ENCODE data around the gene SPATA25.
"Not testable (repeated sequence)": the region's sequence is repeated elsewhere in the genome, so short reads cannot be mapped to it uniquely, and the experiment has no call there.

The SPATA25 gene, protein sequence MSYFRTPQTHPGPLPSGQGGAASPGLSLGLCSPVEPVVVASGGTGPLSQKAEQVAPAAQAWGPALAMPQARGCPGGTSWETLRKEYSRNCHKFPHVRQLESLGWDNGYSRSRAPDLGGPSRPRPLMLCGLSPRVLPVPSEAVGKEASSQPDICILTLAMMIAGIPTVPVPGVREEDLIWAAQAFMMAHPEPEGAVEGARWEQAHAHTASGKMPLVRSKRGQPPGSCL

DNA sequence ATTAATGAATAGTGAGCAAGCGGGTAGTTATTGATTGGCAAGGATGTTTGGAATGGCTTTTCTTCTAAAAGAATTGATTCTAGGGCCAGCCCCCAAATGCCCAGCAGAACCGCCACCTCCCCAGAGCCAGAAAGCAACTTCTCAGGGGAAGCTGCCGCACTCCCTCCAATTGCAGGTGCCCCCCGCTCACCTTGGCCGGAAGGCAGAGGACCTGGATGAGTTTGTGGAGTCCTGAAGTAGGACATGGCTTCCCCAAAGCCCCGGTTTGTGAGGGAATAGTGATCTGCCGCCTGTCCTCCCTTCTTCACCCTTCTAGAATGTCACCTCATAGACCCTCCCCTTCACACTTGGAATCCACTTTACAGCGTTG is at the start of gene SPATA25:
TSS of gene SPATA25 (minus strand) at position 277 of the 370 bp plus-strand sequence. CDS start at position 245, 32 bp downstream.
- DNase-seq, result no peak

DNA sequence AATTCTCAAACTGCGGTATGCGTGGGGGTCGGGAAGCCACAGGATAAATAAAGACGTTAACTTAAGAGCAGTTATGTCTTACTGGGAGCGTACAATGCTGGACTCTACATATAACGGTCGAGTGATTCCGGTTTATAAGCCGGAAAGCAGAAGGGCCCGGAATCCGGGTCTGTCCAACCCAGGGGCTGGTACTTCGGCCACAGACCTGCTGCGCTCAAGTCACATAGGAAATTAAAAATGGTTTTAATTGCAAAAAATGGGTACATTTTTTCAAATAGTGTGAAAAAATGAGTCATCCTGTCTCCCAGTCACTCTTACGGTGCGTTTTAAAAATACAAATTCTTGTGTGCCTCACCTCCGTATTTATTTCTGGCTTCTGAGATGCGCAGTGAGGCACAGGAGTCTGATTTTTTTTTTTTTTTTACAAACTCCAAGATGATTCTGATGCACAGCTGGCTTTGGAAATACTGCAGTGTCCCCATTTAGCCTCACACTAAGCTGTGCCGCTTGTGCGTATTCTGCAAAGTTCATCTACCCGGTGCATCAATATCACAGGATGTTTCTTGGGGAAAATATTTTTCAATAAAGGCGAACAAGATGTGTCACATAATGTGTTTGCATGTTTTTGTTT is 48.1 kb upstream of the SPATA25 start:
- no peak for DNase-seq

DNA sequence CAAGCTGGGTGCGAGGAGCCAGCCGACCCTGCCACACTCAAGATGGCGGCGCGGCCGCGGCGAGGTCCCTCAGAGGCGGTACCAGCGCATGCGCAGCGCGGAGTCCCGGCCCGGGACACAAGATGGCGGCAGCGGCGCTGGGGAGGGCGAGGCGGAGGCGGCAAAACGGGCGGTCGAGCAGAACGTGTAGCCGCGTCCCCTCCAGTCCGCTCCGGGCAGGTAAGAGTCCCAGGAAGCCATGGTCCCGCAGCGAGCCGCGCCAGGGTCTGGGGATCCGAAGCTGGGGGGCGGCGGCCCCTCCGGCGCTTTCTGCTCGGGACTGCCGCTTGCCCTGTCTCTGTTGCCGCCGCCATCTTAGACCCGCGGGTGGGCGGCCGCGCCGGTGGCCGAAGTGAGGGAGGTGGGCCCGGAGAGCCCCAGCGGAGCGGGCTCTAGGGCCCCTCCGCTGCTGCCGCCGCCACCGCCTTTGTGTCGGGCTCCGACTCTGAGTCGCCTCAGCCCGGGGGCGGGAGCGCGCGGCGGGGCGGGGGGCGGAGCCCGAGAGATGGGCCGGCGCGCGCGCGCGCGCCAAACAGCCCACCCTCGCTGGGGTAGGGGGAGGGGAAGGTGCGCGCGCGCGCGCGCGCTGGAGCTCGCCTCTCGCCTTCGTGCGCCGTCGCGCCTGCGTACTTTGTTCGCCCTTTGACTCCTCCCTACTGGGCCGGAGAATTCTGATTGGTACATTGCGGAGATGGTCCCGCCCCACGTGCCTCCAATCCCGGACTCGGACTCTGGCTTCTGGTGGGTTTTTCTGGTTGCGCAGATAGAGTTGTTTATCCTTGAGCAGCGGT is 47.4 kb upstream of the SPATA25 start, which contains the start of gene PCIF1:
TSS of gene PCIF1 (plus strand) at position 98 of the 830 bp plus-strand sequence. CDS start 4,317 bp downstream, outside the sequence.
- DNase-seq, result peak; percentile 95 to 97

DNA sequence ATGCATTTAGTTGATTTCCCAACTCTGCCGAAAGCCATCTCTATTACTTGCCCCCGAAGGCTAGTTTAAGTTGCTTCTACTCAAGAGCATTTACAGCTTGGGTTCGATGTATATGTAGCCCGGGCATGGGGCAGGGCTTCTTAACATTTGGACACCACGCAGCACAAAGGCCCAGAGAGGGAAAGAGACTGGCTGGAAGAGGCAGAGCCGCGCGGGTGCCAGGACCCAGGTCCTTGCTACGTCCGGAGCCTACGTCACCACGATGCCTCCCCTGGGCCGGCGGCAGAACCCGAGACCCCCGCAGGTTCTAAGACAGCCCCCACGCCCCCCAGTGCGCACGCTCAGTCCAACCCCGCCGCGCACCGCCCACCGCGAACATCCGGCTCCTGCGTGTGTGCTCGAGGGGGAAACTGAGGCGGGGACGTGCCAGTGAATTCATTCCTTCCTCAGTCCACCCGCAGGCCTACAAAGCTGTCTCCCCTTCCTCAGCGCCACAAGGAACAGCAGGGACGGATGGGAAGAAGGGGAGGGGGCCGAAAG is 46.7 kb upstream of the SPATA25 start:
- DNase-seq, result no peak

DNA sequence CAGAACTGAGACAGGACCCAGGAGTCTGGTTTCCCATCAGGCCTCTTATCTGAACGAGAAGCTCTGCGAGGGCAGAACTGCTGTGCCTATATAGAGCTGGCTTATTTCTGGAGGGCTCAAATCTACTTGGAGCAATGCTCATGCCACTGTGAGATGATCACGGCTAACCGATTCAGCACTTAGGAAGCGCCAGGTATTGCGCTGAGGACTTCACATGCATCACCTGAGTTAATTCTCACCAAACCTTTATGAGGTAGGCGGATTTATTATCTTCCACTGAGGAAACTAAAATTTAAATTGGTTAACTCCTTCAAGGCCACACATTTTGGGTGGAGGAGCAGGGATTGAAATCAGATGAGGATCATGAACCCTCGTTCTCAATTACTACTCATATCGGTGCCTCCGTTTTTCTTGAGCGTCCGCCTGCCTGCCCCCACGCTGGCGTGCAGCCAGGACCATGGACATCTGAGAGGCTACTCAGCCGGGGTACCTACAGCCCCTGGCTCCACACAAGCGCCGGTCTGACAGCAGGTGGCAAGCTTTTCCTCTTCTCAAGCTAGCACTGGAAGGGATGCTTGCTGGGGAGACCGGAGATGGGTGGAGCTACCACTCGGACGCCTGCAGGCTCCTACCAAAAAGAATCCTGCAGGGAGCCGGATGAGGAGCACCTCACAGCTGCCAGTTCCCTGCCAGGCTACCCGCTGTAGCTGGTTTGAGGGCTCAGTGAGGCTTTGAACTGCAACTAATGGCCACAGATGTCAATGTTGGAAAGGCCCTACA is 46.0 kb upstream of the SPATA25 start:
- DNase-seq, result peak; percentile 34 to 35

DNA sequence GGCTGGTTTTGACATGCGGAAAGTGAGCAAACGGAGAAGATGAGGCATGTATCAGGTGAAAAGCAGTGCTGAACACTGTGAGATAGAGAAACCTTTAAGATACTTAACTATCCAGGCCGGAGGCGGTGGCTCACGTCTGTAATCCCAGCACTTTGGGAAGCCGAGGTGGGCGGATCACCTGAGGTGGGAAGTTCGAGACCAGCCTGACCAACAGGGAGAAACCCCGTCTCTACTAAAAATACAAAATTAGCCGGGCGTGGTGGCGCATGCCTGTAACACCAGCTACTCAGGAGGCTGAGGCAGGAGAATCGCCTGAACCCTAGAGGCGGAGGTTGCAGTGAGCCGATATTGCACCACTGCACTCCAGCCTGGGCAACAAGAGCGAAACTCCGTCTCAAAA is 44.3 kb upstream of the SPATA25 start:
- not testable (repeated sequence) for DNase-seq

DNA sequence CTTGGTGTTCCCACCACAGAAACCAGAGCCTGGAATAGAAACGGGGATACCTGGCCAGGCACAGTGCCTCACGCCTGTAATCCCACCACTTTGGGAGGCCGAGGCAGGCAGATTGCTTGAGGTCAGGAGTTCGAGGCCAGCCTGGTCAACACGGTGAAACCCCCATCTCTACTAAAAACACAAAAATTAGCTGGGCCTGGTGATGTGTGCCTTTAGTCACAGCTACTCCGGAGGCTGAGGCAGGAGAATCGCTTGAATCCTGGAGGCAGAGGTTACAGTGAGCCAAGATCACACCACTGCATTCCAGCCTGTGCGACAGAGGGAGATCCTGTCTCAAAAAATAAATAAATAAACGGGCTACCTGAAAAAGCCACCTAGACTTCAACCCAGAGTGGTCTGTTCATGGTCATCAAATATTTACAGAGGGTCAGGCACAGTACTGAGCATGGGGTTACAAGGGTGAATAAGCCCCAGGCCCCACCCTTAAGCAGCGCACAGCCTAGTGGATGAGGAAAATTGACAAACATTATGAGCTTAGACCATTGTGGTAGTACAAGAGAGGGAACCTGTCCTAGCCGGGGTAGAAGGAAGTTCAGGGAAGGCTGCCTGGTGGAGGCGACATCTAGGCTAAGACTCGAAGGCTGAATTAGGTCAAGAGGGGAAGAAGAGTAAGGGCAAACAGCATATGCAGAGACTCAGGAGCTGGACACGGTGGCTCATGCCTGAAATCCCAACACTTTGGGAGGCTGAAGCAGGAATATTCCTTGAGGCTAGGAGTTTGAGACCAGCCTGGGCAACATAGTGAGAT is 39.9 kb upstream of the SPATA25 start:
- no peak for DNase-seq

DNA sequence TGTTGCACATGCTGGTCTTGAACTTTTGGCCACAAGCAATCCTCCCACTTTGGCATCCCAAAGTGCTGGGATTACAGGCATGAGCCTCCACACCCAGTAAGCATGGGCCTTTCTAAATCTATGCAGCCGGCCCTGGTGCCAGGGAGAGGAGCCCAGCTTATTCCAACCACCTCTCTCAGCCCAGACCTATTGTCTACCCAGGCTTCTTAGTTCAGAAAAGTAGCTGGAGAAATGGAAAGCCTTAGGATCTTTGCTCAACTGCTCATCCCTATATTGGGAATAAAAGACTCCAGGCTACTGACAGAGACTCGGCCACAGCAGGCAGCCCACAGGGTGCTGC is 39.3 kb upstream of the SPATA25 start:
- no peak for DNase-seq

DNA sequence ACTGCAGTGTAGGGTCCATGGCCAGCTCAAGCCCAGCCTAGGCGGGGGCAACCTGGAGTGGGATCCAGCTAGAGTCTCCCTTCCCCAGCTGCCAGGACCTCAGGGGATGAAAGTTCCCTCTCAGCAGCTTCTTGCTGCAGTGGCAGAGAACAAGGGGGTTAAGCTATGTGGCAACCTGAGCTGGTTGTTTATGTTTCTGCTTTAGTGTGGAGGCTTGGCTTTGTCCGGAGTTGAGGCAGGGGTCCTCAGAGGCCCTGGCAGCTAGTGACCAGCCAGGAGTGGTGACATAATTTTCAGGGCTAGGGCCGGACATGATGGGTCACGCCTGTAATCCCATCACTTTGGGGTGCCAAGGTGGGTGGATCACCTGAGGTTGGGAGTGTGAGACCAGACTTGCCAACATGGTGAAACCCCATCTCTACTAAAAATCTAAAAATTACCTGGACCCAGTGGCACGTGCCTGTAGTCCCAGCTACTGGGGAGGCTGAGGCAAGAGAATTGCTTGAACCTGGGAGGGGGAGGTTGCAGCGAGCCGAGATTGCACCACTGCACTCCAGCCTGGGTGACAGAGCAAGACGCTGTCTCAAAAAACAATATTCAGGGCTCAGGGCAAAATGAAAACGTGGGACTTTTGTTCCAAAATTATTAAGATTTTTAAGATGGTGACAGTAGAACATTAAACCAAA is 38.5 kb upstream of the SPATA25 start:
- DNase-seq, result no peak

DNA sequence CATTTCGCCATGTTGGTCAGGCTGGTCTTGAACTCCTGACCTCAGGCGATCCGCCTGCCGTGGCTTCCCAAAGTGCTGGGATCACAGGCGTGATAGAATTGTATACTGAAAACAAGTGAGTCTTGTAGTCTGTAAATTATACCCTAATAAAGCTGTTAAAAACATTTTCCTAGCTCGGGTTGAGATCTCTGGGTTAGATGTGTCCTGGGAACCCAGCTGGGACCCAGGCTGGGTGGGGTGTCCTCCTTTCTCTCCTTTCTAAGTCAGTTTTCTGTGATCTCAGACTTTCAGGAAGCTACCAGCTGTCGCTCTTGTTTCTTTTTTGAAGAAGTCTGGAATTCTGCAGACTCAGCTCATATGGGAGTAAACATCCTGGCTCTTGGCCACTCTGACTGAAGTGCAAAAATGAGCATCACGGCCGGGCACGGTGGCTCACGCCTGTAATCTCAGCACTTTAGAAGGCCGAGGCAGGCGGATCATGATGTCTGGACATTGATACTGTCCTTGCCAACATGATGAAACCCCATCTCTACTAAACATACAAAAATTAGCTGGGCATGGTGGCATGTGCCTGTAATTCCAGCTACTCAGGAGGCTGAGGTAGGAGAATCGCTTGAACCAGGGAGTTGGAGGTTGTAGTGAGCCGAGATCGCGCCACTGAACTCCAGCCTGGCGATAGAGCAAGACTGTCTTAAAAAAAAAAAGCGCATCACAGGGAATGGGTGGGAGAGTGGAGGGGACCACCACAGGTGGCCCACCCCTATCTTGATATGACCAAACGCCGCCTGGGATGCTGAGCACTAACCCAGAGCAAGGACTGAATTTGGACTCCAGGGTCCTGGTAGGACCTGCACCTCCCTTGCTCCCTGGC is 37.2 kb upstream of the SPATA25 start:
- DNase-seq, result no peak

DNA sequence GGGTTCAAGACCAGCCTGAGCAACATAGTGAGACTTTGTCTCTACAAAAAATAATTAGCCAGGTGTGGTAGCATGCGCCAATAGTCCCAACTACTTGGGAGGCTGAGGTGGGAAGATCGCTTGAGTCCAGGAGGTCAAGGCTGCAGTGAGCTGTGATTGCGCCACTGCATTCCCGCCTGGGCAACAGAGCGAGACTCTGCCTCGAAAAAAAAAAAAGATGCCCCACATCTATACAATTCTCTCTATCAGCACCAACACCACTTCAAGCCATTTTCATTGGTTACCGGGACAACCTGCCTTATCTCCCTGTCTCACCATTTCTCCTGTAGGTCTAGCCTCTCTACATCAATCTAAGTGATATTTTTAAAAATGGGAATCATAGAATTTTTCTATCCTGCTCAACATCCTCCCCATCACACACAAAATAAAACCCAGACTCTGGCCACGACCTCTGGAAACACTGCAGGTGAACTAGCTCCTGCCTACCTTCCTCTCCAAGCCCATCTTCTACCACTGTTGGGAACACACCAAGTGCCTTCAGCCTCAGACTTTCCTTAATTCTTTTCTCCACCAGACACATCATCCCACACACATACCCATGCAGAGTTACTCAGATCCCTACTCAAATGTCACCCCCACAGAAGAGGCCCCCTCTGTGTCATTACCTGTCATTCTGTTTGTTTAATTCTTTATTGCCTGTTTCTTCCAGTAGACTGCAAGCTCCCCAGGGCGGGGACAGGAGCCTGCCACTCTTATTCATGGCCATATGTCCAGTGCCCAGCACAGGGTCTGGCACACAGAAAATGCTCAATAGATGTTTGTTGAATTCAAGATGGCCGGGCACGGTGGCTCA is 34.1 kb upstream of the SPATA25 start:
- DNase-seq, result no peak

DNA sequence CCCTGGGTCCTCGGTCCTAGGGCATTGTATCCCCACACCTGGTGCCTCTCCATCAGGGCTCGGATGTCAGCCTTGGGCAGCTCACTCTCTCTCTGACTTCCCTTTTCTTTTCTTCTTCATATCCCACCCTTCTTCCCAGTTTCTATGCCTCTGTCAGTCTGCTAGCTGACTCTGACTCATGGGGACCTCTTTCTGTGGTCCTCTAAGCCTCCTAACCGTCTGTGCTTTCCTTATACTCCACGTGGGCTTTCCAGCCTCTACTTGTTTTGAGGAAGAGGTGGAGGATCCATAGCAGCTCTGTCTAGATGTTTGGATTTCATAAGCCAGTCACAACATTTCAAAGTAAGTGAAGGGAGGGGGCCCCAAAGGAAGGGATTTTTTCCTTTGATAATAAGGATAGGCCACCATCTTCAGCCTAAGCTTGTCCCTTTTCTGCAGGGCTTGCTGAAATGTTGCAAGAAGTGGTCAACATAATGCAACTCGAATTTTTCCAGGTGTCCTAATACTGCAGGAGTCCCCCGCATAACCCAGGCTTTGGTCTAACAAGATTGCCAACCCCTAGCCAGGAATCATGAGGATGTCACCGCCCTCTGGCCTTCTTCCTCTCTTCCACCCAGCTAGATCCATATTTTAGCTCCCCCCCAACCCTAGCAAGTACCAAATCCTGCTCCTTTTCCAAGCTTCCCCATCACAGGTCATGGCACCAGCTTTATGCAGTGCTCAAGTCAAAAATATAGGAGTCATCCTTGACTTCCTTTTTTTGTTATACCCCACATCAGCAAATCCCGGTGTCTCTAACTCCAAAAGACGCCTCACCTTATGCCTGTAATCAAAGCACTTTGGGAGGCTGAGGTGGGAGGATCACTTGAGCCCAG is 33.3 kb upstream of the SPATA25 start:
- no peak for DNase-seq

DNA sequence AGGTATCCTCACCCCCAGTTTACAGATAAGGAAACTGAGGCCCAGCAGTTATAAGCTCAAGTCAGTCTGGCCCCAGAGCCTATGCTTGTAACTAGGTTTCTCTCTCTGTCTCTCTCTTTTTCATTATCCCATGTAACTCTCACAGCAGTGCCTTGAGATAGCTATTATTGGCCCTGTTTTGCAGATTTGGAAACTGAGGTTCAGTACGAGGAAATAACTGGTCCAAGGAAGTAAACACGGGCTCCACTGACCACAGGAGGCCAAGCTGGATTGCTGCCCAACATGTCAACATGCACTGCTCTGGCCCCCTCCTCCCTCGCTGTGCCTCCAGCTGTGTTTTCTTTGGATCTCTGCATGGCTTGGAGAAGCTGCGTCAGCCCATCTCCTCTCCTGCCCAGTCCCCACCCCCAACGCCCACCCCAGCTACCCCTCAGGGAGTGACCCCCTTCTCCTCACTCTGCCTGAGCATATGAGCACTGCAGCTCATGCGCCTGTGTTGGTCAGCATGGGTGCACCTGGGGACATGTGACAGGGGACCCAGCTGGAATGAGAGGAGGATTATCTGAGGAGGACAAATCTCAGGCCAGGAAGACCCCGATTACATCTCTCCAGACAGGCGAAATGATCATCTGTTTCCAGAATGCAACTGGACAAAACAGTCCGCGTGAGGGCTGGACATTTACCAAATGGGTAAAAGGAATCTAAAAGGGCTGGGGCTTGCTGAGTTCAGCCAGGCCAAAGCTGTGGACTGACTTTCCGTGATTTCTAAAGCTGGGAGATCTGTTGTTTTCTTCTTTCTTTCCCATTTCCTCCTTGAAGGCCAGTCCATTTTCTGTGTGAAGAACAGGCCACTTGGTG is 32.3 kb upstream of the SPATA25 start:
- no peak for DNase-seq

DNA sequence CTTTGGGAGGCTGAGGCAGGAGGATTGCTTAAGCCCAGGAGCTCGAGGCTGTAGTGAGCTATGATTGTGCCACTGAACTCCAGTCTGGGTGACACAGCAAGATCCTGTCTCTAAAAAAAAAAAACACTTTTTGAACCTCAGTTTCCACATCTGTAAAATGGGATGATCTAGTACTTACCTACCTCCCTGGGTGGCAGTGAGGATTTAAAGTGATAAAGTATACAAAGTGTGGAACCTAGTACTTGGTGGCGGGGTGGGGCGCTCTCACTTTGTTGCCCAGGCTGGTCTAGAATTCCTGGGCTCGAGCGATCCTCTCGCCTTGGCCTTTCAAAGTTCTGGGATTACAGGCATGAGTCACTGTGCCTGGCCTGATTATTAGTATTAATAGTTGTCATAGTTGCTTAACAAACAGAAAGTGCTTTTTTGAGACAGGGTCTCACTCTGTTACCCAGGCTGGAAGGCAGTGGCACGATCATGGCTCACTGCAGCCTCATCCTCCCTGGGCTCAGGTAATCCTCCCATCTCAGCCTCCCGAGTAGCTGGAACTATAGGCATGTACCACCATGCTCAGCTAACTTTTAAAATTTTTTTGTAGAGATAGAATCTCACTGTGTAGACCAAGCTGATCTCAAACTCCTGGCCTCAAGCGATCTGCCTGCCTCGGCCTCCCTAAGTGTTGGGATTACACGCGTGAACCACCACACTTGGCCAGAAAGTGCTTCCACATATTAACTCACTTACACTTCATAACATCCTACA is 31.5 kb upstream of the SPATA25 start:
- DNase-seq, result no peak

DNA sequence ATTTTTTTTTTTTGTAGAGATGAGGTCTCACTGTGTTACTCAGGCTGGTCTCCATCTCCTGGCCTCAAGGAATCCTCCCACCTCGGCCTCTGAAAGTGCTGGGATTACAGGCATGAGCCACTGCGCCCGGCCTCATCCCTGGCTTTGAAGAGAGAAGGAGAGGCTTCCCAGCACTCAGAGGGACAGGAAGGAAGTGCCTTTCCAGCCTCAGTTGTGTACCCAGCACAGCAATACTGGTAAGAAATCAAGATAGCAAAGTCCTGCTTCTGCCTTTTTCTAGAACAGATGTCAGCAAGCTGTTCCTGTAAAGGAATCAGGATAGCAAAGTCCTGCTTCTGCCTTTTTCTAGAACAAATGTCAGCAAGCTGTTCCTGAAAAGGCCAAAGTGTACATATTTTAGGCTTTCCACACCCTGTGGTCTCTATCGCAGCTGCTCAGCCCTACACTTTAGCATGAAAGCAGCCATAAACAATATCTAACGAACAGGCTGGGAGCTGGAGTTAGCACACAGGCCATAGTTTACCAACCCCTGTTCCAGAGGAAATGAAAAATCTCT is 30.8 kb upstream of the SPATA25 start:
- no peak for DNase-seq

DNA sequence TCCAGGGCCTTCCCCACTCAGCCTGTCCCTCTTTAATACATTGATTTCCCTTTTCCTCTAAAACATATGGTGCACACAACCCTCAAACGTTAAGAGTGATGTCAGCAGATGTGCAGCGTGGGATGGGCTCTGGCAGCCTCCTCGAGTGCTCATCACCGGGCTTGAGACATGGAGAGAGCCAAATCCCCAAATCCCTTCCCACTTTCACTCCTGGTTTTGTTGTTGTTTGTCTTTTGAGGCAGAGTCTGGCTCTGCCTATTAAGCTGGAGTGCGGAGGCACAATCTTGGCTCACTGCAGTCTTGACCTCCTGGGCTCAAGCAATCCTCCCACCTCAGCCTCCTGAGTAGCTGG is 30.3 kb upstream of the SPATA25 start:
- no peak for DNase-seq
